Activated T-cell treated with anti-CD3 and anti-CD28 coated beads, Interleukin-2, amount 50 U/mL, for 24 hours (primary cell): ENCODE data around the gene RETREG1.

Experiments used
- DNase-seq: peaks from one replicate; pipeline ENCODE4 v3.0.0-alpha.2; 2020
- H3K27ac Mint-ChIP-seq: 2 replicates; pipeline ENCODE4 v1.8.0; 2020; ENCODE audit warnings: mild to moderate bottlenecking, mixed read lengths
- H3K27me3 Mint-ChIP-seq: 2 replicates; pipeline ENCODE4 v1.8.0; 2020; ENCODE audit warnings: mixed read lengths
- H3K36me3 Mint-ChIP-seq: 2 replicates; pipeline ENCODE4 v1.8.0; 2020; ENCODE audit warnings: low read depth, mixed read lengths
- H3K4me1 Mint-ChIP-seq: 2 replicates; pipeline ENCODE4 v1.8.0; 2020; ENCODE audit warnings: low read depth, mixed read lengths
- H3K4me3 Mint-ChIP-seq: 2 replicates; pipeline ENCODE4 v1.8.0; 2020; ENCODE audit warnings: mild to moderate bottlenecking, moderate library complexity, mixed read lengths
- H3K9me3 Mint-ChIP-seq: 2 replicates; pipeline ENCODE4 v1.8.0; 2020; ENCODE audit warnings: mixed read lengths

The RETREG1 gene

DNA sequence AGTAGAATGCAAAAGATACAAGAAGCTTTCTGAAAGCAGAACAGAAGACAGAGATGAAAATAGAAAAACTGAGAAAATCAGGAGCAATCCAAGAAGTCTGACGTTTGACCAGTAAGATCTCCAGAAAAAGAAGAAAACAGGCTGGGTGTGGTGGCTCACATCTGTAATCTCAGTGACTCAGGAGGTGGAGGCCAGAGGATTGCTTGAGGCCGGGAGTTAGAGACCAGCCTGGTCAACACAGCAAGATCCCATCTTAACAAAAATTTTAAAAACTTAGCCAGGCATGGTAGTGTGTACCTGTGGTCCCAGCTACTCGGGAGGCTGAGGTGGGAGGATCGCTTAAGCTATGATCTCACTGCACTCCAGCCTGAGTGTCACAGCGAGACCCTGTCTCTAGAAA, 15.9 kb downstream of the RETREG1 start:
- no peak for DNase-seq
- Mint-ChIP-seq H3K4me1 (peaks cover 79% of the 10 kb centered on the region), H3K27me3 (no peaks in the 10 kb centered on the region), H3K9me3 (no peaks in the 10 kb centered on the region), H3K36me3 (peaks cover 63% of the 10 kb centered on the region), H3K27ac (peak overlapping the region; percentile 44), H3K4me3 (no peak overlapping the region)

DNA sequence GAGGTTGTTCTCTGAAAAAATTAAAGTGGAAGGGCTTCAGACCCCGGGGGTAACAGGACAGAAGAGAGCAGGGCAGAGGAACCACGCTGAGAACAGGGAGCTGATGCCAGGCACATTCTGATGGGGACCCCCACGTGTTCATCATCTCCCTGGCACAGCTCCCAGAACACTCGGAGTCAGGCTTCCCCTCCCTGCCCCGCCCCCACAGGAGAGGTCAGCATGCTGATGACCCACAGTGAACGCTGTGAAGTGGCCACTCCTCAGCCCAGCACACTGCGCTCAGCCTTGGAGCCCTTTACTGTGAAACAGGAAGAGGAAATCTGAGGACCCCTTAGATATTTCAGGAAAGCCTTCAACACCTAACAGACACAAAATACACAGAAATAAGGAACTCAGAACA, 16.4 kb downstream of the RETREG1 start:
- H3K36me3 Mint-ChIP-seq, result peaks cover 65% of the 10 kb centered on the region
- no peaks in the 10 kb centered on the region for H3K27me3 Mint-ChIP-seq
- no peaks in the 10 kb centered on the region for H3K9me3 Mint-ChIP-seq
- H3K4me3 Mint-ChIP-seq, result no peak overlapping the region
- H3K27ac Mint-ChIP-seq, result peak overlapping the region; percentile 65
- H3K4me1 Mint-ChIP-seq, result peaks cover 81% of the 10 kb centered on the region
- no peak for DNase-seq

GRCh38 chr5:16597946-16598694, 18.7 kb downstream of the RETREG1 start:
- Mint-ChIP-seq H3K4me3 (no peak overlapping the region), H3K36me3 (peaks cover 60% of the 10 kb centered on the region), H3K9me3 (no peaks in the 10 kb centered on the region), H3K27me3 (no peaks in the 10 kb centered on the region), H3K4me1 (peaks cover 76% of the 10 kb centered on the region), H3K27ac (no peak overlapping the region)
- DNase-seq, result no peak

- no peak overlapping the region for H3K4me3 Mint-ChIP-seq
- no peak overlapping the region for H3K27ac Mint-ChIP-seq
- peaks cover 80% of the 10 kb centered on the region for H3K4me1 Mint-ChIP-seq
- no peaks in the 10 kb centered on the region for H3K27me3 Mint-ChIP-seq
- H3K36me3 Mint-ChIP-seq, result peaks cover 47% of the 10 kb centered on the region
- H3K9me3 Mint-ChIP-seq, result no peaks in the 10 kb centered on the region
- no peak for DNase-seq
Measured at GRCh38 chr5:16596581-16596940, 20.2 kb downstream of the RETREG1 start.

GRCh38 chr5:16595881-16596580, 20.8 kb downstream of the RETREG1 start:
- Mint-ChIP-seq H3K36me3 (peaks cover 45% of the 10 kb centered on the region), H3K9me3 (no peaks in the 10 kb centered on the region), H3K4me1 (peaks cover 84% of the 10 kb centered on the region), H3K4me3 (no peak overlapping the region), H3K27ac (no peak overlapping the region), H3K27me3 (no peaks in the 10 kb centered on the region)
- DNase-seq, result no peak

- peaks cover 82% of the 10 kb centered on the region for H3K4me1 Mint-ChIP-seq
- no peaks in the 10 kb centered on the region for H3K9me3 Mint-ChIP-seq
- H3K36me3 Mint-ChIP-seq, result peaks cover 51% of the 10 kb centered on the region
- no peaks in the 10 kb centered on the region for H3K27me3 Mint-ChIP-seq
- no peak overlapping the region for H3K27ac Mint-ChIP-seq
- no peak for DNase-seq
- no peak overlapping the region for H3K4me3 Mint-ChIP-seq
Measured at GRCh38 chr5:16593628-16594027, 23.2 kb downstream of the RETREG1 start.

- Mint-ChIP-seq H3K27me3 (no peaks in the 10 kb centered on the region), H3K4me1 (peaks cover 78% of the 10 kb centered on the region), H3K9me3 (no peaks in the 10 kb centered on the region), H3K4me3 (no peak overlapping the region), H3K36me3 (peaks cover 51% of the 10 kb centered on the region), H3K27ac (no peak overlapping the region)
- no peak for DNase-seq
Measured at GRCh38 chr5:16593013-16593412, 23.8 kb downstream of the RETREG1 start.

DNA sequence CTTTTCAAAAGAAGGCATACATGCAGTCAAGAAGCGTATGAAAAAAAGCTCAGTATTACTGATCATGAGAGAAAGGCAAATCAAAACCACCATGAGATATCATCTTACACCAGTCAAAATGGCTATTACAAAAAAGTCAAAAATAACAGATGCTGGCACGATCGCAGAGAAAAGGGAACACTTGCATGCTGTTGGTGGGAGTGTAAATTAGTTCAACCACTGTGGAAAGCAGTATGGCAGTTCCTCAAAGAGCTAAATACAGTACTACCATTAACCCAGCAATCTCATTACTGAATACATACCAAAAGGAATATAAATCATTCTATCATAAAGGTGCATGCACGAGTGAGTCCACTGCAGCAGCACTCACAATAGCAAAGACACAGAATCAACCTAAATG, 24.5 kb downstream of the RETREG1 start:
- Mint-ChIP-seq H3K9me3 (no peaks in the 10 kb centered on the region), H3K27me3 (no peaks in the 10 kb centered on the region), H3K27ac (peak overlapping the region; percentile 20), H3K4me3 (no peak overlapping the region), H3K36me3 (peaks cover 53% of the 10 kb centered on the region), H3K4me1 (peaks cover 76% of the 10 kb centered on the region)
- DNase-seq, result no peak

- peaks cover 58% of the 10 kb centered on the region for H3K36me3 Mint-ChIP-seq
- H3K4me3 Mint-ChIP-seq, result no peak overlapping the region
- peak overlapping the region; percentile 15 for H3K27ac Mint-ChIP-seq
- no peaks in the 10 kb centered on the region for H3K27me3 Mint-ChIP-seq
- DNase-seq, result no peak
- peaks cover 73% of the 10 kb centered on the region for H3K4me1 Mint-ChIP-seq
- H3K9me3 Mint-ChIP-seq, result no peaks in the 10 kb centered on the region
Measured at GRCh38 chr5:16590685-16591084, 26.1 kb downstream of the RETREG1 start.

- no peak overlapping the region for H3K27ac Mint-ChIP-seq
- H3K4me1 Mint-ChIP-seq, result peaks cover 73% of the 10 kb centered on the region
- H3K27me3 Mint-ChIP-seq, result no peaks in the 10 kb centered on the region
- no peak overlapping the region for H3K4me3 Mint-ChIP-seq
- no peak for DNase-seq
- no peaks in the 10 kb centered on the region for H3K9me3 Mint-ChIP-seq
- H3K36me3 Mint-ChIP-seq, result peaks cover 49% of the 10 kb centered on the region
Measured at GRCh38 chr5:16589658-16590057, 27.1 kb downstream of the RETREG1 start.

GRCh38 chr5:16588434-16589214, 28.2 kb downstream of the RETREG1 start:
- peaks cover 45% of the 10 kb centered on the region for H3K36me3 Mint-ChIP-seq
- H3K27me3 Mint-ChIP-seq, result no peaks in the 10 kb centered on the region
- H3K4me3 Mint-ChIP-seq, result no peak overlapping the region
- no peak overlapping the region for H3K27ac Mint-ChIP-seq
- peaks cover 71% of the 10 kb centered on the region for H3K4me1 Mint-ChIP-seq
- DNase-seq, result no peak
- no peaks in the 10 kb centered on the region for H3K9me3 Mint-ChIP-seq

DNA sequence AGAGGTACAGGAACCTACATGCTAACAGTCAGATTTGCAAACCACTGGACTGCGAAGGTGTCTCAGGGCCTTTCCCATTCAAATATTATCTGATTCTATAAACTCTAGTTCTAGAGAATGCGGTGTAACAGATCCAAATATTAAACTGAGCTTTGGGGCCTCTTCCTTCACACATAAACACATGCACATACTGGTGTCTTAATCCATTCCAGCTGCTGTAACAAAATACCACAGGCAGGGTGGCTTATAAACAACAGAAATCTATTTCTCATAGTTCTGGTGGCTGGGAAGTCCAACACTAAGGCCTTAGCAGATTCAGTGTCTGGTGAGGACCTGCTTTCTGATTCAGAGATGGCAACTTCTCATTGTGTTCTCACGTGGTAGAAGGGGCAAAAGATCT, 30.2 kb downstream of the RETREG1 start:
- no peaks in the 10 kb centered on the region for H3K9me3 Mint-ChIP-seq
- no peak for DNase-seq
- H3K4me1 Mint-ChIP-seq, result peaks cover 57% of the 10 kb centered on the region
- H3K27ac Mint-ChIP-seq, result no peak overlapping the region
- peaks cover 45% of the 10 kb centered on the region for H3K36me3 Mint-ChIP-seq
- no peak overlapping the region for H3K4me3 Mint-ChIP-seq
- H3K27me3 Mint-ChIP-seq, result no peaks in the 10 kb centered on the region

DNA sequence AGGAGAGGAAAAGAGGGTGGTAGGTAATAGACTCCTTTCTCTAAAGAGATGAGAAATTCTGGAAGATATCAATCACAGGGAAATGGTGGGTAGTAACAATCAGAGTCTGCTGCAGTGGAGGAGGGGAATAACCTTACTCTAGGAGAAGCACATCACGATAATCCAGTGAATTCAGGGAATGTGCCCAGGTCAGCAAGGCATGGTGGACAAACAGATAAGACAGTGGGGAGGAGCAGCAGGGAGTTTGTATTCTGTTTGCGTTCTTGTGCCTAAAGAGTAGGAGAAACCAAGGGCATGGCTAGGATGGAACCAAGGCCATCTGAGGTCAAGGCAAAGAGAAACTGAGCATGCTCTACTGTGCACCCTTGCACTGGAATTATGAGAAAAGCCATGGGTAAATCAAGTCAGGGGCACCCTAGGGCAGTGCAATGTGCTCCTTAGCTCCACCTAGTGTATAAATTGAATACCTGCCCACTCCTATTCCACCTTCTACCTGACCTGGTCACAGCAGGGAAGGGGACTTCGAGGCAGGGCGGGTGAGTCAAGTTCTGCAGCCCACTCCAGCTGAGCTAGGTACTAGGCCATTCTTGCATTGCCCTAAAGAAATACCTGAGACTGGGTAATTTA, 31.6 kb downstream of the RETREG1 start:
- no peak for DNase-seq
- Mint-ChIP-seq H3K4me1 (peaks cover 57% of the 10 kb centered on the region), H3K4me3 (no peak overlapping the region), H3K9me3 (no peaks in the 10 kb centered on the region), H3K27ac (no peak overlapping the region), H3K27me3 (no peaks in the 10 kb centered on the region), H3K36me3 (peaks cover 38% of the 10 kb centered on the region)

- Mint-ChIP-seq H3K27ac (no peak overlapping the region), H3K9me3 (peaks cover 2% of the 10 kb centered on the region), H3K27me3 (no peaks in the 10 kb centered on the region), H3K4me1 (peaks cover 57% of the 10 kb centered on the region), H3K4me3 (no peak overlapping the region), H3K36me3 (peaks cover 18% of the 10 kb centered on the region)
- no peak for DNase-seq
Measured at GRCh38 chr5:16582081-16582480, 34.7 kb downstream of the RETREG1 start.
